ENCODE measurements around the gene PPP2R5A. TPM values are rescaled to one million over a fixed set of nuclear protein-coding genes. Genes with fewer than 3 reads are reported as not detected.

Gene PPP2R5A
- total and polyA plus RNA-seq, 8 donors = 38.4 to 72.6 (median 52.5) TPM

DNA sequence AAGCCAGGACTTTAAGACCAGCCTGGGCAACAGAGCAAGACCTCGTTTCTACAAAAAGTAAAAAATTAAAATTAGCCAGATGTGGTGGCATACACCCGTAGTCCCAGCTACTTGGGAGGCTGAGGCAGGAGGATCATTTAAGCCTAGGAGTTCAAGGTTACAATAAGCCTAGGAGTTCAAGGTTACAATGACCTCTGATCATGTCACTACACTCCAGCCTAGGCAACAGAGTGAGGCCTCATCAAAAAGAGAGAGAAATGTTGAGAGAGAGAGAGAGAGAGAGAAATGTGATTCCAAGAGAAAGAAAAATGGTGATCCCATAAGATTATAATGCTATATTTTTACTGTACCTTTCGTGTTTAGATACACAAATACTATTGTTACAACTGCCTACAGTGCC is 69.3 kb downstream of the PPP2R5A start:
- H3K36me3 ChIP-seq = peaks cover 23 to 97% (median 86%) of the 10 kb centered on the region in 4 donors
- no peak for TF ChIP-seq POLR2AphosphoS5 (IDR thresholded peaks at IDR 0.05)
- TF ChIP-seq EP300 (IDR thresholded peaks at IDR 0.05) = no peak
- no peak for TF ChIP-seq POLR2A (IDR thresholded peaks at IDR 0.05)
- TF ChIP-seq, protein P1, sequence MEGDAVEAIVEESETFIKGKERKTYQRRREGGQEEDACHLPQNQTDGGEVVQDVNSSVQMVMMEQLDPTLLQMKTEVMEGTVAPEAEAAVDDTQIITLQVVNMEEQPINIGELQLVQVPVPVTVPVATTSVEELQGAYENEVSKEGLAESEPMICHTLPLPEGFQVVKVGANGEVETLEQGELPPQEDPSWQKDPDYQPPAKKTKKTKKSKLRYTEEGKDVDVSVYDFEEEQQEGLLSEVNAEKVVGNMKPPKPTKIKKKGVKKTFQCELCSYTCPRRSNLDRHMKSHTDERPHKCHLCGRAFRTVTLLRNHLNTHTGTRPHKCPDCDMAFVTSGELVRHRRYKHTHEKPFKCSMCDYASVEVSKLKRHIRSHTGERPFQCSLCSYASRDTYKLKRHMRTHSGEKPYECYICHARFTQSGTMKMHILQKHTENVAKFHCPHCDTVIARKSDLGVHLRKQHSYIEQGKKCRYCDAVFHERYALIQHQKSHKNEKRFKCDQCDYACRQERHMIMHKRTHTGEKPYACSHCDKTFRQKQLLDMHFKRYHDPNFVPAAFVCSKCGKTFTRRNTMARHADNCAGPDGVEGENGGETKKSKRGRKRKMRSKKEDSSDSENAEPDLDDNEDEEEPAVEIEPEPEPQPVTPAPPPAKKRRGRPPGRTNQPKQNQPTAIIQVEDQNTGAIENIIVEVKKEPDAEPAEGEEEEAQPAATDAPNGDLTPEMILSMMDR (IDR thresholded peaks at IDR 0.05) = no peak

DNA sequence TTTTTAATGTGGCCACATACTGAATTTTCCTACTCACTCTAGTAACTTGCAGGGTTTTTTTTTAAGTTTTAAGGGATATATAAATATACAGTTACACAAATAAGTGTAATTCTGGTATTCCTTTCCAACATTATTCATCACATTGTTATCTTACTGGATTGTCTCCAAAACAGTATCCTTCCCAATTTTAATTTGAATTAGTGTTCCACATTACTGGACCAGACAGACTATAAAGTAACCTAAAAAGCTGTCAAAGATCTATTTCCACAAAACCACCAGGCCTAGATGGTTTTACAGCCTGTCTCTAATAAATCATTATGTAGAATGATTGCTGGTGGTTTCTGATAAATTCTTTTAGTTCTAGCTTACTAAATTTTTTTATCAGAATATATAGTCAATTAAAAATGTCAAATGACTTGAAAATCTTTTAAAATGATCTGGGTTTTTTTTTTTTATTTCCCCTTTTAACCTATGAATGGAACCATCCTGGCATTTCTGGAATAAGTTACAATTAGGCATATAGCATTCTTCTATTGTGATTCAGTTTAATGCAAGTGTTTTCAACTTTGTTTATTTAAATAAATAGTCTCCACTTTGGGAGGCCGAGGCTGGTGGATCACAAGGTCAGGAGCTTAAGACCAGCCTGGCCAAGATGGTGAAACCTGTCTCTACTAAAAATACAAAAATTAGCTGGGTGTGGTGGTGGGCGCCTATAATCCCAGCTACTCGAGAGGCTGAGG is 70.2 kb downstream of the PPP2R5A start:
- H3K36me3 ChIP-seq = peaks cover 23 to 99% (median 86%) of the 10 kb centered on the region in 4 donors
- intact Hi-C loops (cut with DNase I; ENCODE audit: low total_unique reads) = no loop called here
- H3K27ac ChIP-seq = no peak overlapping the region
- no peaks in the 10 kb centered on the region for H3K9me3 ChIP-seq
- WGBS, 5 donors = 88 to 94% (median 93%) methylated on average over 3 of the region's 3 CpGs
- no peak for DNase-seq
- H3K27me3 ChIP-seq = no peaks in the 10 kb centered on the region
- no peak overlapping the region for H3K4me3 ChIP-seq
- TF ChIP-seq, protein P1 (IDR thresholded peaks at IDR 0.05) = no peak
- TF ChIP-seq POLR2A (IDR thresholded peaks at IDR 0.05) (no peak), EP300 (IDR thresholded peaks at IDR 0.05) (no peak), POLR2AphosphoS5 (IDR thresholded peaks at IDR 0.05) (no peak)
- no peaks in the 10 kb centered on the region for H3K4me1 ChIP-seq

More for the DNA sequence above, 69.3 kb downstream of the PPP2R5A start:
- intact Hi-C loops (cut with DNase I; ENCODE audit: low total_unique reads) = no loop called here
- Histone ChIP-seq H3K4me1 (no peaks in the 10 kb centered on the region), H3K27ac (no peak overlapping the region), H3K4me3 (no peak overlapping the region), H3K9me3 (no peaks in the 10 kb centered on the region), H3K27me3 (no peaks in the 10 kb centered on the region)
- 80 to 98% (median 91%) methylated on average over 3 of the region's 3 CpGs for WGBS, 5 donors
- DNase-seq = no peak

DNA sequence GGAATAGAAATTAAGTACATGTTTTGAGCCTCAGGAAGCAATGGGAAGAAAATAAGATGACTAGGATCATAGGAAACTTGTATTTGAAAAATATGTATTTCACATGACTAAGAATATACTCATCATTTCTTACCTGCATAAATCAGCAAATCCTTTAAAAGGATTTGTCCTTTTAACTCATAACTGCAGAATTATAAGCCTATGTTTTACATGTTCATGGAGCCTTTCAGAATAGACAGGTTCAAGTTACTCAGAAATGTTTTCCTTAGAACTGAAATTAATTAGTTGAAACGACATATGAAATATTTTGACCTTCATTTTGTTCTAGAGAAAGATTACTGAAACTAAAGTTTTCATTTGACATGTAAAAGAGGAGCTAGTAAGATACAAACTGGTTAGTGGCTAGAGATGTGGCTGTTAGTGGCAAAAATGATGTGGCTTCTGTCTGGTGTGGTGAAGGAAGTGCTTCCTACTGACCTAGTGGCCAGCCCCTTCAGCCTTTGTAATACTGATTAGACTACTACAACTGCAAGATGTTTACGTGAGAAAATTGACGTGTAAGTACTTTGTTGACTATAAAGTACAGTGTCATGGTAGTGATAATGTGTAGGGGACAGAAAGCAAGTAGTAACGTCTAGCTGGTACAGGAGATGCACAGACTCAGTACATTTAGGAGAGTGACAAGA is 74.7 kb downstream of the PPP2R5A start:
- no peaks in the 10 kb centered on the region for H3K4me1 ChIP-seq
- intact Hi-C loops (cut with DNase I; ENCODE audit: low total_unique reads) = no loop called here
- no peak for DNase-seq
- no peaks in the 10 kb centered on the region for H3K27me3 ChIP-seq
- peaks cover 9 to 96% (median 90%) of the 10 kb centered on the region in 4 donors for H3K36me3 ChIP-seq
- H3K27ac ChIP-seq = no peak overlapping the region
- no peak for TF ChIP-seq POLR2A (IDR thresholded peaks at IDR 0.05)
- no peak for TF ChIP-seq EP300 (IDR thresholded peaks at IDR 0.05)
- TF ChIP-seq POLR2AphosphoS5 (IDR thresholded peaks at IDR 0.05) = no peak
- TF ChIP-seq, protein P1 (IDR thresholded peaks at IDR 0.05) = no peak
- 42 to 69% (median 65%) methylated on average over 4 of the region's 4 CpGs for WGBS, 5 donors
- H3K9me3 ChIP-seq = no peaks in the 10 kb centered on the region
- no peak overlapping the region for H3K4me3 ChIP-seq

DNA sequence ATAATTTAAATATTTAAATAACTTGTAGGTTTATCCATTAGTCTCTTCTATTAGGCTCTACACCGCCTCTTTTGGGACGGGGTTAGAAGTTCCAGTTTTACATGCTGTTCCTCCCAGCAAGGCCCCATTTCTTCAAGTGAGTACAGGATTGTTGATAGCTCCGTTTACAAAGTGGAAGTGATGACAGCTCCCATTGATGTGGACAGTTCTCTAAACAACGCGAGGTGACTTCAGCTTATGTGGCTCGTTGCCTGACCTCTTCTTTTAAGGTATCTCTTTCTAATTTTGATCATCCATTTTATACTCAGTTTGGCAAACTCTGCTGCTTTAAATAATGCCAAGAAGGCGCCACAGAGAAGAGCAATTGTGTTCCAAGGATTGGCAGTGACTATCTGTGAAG is 79.8 kb downstream of the PPP2R5A start:
- intact Hi-C loops (cut with DNase I; ENCODE audit: low total_unique reads) = loop anchor here (5.0 kb wide), 2 partner anchors 92 to 298 kb away; no protein-coding TSS in a partner anchor
- TF ChIP-seq POLR2AphosphoS5 (IDR thresholded peaks at IDR 0.05) (no peak), POLR2A (IDR thresholded peaks at IDR 0.05) (no peak), EP300 (IDR thresholded peaks at IDR 0.05) (no peak)
- TF ChIP-seq, protein P1 (IDR thresholded peaks at IDR 0.05) = no peak
- WGBS, 5 donors = 69 to 80% (median 73%) methylated on average over 7 of the region's 7 CpGs
- DNase-seq = no peak
- Histone ChIP-seq H3K4me3 (no peak overlapping the region), H3K27ac (peak overlapping the region in 1 of 5 donors; percentile 5), H3K36me3 (peaks cover 0 to 76% (median 65%) of the 10 kb centered on the region in 4 donors), H3K4me1 (peaks cover 0 to 5% (median 0%) of the 10 kb centered on the region in 4 donors), H3K27me3 (no peaks in the 10 kb centered on the region), H3K9me3 (no peaks in the 10 kb centered on the region)
